ENCODE data around the gene PTPRE.

The PTPRE gene

DNA sequence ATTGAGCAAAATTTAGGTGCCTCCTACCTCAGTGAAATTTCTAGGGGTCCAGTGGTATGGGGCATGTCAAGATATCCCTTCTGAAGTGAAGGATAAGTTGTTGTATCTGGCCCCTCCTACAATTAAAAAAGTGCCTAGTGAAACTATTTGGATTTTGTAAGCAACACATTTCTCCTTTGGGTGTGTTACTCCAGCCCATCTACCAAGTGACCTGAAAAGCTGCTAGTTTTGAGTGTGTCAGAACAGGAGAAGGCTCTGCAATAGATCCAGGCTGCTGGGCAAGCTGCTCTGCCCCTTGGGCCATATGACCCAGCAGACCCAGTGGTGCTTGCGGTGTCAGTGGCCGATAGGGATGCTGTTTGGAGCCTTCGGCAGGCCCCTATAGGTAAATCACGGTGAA, 46.0 kb downstream of the PTPRE start:
- no peak for DNase-seq (ENCODE audit: low read depth)

GRCh38 chr10:127953876-127954275, 47.0 kb downstream of the PTPRE start:
- DNase-seq (ENCODE audit: low read depth), result no peak

GRCh38 chr10:127959428-127959827, 52.5 kb downstream of the PTPRE start:
- DNase-seq (ENCODE audit: low read depth), result no peak

DNA sequence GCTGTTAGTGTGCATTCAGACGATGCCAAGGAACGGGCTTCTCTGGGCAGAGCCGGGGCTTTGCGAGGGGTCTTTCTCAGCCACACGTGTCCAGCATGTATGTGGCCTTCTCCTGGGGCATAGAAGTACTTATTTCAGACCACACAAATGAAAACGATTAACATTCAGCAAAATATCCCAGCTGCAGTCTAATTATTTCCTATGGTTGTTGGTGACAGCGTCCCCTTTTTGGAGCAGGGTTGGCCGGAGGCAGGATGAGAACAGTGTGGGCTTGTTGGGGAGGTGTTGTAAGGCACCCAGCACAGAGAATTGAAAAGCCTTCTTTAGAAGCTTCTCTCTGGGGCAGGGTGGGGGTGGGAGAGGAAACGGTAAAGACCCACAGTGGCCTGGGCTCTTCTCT, 54.2 kb downstream of the PTPRE start:
- DNase-seq (ENCODE audit: low read depth), result no peak

DNA sequence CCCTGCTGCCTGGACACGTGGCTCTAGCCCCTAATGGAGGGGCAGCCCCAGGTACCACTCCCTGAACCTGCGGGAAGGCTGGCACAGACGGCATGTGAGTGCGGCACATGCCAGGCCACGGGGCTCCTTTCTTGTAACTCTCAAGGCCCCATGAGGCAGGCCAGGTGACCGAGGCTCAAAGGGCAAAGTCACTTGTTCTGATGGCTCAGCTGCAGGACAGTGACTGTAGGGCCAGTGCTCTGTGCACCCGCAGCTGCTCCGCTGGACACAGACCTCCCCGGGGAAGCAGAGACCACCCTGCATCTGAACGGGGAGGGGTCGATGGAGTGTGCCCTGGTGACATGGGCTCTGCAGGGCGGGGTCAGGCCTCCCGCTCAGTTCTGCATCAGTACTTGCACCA, 55.3 kb downstream of the PTPRE start:
- DNase-seq (ENCODE audit: low read depth), result no peak

DNA sequence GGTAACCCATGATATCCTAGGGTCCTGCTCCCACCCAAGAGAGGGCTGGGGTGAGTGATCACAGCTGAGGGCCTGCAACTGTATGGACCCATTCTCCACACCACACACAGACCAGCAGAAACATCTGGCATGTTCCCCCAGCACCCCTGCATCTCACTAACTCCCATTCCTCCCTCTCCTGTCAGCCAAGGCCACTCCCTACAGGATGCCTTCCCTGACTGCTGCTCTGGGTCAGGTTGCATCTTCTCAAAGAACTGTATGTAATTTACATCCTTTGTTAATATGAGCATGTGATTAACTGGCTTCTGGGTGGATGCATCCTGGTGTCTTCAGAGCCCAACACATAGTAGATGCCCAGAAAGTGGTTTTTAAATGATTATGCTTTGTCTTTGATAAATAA, 56.2 kb downstream of the PTPRE start:
- DNase-seq (ENCODE audit: low read depth), result no peak

- DNase-seq (ENCODE audit: low read depth), result no peak
Measured at GRCh38 chr10:127964621-127965020, 57.7 kb downstream of the PTPRE start.

DNA sequence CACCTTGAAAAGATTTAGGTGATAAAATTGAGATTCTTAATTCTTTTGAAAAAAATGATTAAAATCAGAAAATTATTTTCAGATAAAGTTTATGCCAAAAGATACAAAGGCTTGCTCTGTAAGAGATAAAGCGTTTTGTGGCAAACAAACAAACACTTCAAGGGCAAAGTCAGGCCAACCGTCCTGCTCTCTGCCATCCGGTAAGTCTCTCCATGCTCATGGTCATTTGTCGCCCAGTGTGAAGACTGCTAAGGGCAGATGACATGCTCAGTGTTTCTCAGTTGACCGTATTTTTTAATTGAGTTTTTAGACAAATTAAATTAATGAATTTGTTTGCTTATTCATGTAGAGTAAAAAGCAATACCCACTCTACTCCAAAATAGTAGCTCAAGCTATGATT, 60.0 kb downstream of the PTPRE start:
- no peak for DNase-seq (ENCODE audit: low read depth)

DNA sequence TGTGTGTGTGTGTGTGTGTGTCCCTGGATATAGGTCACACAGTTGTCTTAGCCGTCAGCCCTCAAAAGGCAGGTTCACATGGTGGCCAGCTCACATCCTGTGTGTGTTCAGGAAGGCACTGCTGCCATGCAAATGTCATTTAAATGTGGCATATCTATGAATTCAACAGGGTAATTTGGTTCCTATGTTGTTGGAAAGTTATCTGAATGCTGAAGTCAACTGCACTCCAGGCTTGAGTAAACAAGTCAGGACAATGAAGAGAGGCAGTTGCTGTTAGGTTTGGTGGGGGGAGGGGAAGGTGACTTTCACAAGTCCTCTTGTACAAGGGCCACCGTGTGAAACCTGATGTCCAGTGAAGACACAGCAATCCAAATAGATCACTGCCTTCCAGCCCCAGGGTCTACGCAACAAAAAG, 61.1 kb downstream of the PTPRE start:
- DNase-seq (ENCODE audit: low read depth), result no peak

- no peak for DNase-seq (ENCODE audit: low read depth)
Measured at GRCh38 chr10:127968659-127969058, 61.8 kb downstream of the PTPRE start.

GRCh38 chr10:127971101-127971946, 64.4 kb downstream of the PTPRE start:
- no peak for DNase-seq (ENCODE audit: low read depth)

DNA sequence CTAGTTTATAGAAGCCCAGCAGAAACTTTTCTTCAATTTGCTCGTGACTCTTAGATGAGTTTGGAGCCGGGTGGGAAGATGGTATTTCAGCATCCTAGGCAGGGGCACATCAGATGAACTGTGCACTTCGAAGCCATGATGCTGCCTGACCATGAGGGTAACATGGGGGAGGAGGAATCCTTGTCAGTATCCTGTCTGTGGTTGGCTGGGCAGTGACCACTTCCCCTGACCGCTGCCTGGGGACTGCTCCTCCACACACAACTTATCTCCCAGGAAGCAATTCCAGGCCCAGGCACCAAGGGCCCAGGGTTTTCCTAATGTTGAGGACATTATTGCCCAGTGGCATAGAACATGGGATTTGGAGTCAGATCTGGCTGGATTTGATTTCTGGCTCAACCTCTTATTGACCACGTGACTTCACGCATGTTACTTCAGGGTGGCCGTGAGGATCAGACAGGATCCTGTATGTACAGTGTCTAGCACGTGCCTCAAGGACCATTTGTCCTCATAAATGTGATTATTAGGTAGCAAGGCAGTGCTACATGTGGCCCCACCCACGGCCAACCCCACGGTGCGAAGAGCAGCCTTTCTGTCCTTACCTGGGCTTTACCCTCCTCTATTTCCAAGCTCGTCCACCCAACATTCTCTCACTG, 65.2 kb downstream of the PTPRE start:
- DNase-seq (ENCODE audit: low read depth), result no peak

DNA sequence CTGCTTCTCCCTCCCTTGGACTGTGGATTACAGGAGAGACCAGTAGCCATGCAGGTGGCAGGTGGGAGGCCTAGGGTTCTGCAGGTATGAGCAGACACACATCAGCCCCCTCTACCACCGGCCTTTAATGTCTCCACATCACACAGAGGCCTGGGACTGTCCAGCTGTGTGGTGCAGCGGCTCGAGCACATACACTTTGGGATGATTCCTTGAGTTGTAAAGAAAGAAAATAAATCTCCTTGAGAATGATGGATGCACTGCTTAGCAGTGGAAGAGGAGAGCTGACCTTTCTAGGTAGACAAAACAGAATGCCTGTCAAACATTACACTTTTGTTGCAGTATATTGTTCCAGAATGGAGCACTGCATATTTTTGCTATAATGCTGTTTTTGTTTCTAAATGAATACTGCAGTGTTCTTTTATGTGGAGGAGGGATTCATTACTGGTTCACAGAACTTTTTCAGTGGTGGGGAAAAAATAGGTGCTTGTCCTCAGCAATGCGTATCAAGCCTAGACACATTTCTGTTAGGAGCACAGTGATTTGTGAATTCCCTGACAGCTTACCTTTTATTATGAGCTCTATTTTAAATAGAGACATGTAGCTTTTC, 66.0 kb downstream of the PTPRE start:
- no peak for DNase-seq (ENCODE audit: low read depth)

DNA sequence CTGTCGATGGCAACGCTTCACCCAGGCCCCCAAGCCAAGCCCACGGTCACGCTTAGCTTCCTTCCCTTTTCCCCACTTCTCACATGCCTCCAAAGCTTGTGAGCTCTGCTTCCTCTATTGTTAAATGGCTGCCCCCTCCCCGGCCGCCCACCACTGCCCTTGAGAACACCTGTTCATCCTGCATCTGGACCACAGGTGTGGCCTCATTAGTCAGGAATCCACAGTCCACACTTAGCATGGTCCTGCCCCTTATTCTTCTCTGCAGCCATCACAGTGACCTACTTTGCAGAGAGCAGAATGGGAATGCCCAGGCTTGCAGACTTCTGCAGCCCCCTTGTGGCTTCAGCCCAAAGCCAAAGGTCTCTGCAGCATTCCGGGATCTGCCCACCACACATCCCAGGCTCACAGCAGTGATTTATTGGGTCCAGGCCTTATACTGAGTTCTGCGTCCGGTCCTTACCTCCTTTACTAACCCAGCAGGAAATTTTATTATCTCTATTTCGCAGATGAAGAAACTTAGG, 66.9 kb downstream of the PTPRE start:
- DNase-seq (ENCODE audit: low read depth), result peak; percentile 4

GRCh38 chr10:127974911-127975310, 68.0 kb downstream of the PTPRE start:
- no peak for DNase-seq (ENCODE audit: low read depth)

DNA sequence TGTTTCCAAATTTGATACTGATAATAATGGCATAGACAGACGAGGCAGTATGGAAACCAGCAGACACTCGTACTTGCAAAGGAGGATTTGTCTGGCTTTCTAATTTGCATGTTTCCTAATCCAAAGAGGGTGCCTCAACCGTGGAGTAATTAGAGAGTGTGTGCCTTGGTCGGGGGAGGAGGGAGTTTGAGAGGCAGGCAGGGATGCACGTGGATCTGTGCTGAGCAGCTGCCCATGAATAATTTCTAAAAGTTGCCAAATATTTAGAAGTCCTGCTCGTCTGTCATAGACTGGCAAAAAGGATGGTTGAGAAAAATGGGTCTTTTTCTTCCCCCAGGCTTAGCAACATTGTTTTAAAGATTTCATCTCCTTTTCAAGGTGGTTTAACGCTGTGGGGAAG, 69.4 kb downstream of the PTPRE start:
- no peak for DNase-seq (ENCODE audit: low read depth)

- peak; percentile 13 for DNase-seq (ENCODE audit: low read depth)
Measured at GRCh38 chr10:127976701-127977356, 69.9 kb downstream of the PTPRE start.

- DNase-seq (ENCODE audit: low read depth), result peak; percentile 73
Measured at GRCh38 chr10:127977357-127978009, 70.6 kb downstream of the PTPRE start.

GRCh38 chr10:127978481-127978880, 71.6 kb downstream of the PTPRE start:
- no peak for DNase-seq (ENCODE audit: low read depth)

DNA sequence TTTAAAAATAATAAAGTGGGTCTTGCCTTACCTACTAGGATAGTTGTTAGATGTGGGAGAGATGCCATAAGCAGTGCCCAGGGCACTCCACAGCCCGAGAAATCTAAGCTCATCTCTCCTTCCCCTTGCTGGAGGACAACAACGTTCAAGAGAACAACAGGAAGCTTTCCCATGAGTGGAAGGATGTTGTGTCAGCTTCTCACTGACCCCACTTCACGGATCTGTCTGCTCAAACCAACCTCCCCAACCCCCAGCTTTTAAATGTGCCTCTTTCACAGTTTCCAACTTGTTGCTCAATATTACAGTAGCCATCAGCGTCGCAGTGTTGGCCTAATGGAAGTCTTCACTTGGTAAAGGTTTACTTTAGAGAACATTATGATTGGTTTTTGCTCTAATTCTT, 72.1 kb downstream of the PTPRE start:
- DNase-seq (ENCODE audit: low read depth), result no peak

DNA sequence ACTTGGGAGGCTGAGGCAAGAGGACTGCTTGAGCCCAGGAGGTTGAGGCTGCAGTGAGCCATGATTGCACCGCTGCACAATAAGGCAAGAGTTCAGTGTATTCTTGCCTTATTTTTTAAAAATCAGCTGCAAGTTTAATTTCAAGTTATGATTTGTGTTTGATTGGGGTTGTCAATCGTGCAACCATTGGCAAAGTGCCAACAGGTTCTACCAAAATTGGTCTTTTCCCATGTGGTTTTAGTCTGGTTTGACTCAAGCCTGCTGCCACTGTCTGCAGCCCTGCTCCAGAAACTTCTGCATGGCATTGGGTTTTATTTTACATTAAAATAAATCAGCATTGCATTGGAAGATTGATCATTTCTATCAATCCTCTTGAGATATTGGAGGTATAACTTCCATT, 72.7 kb downstream of the PTPRE start:
- DNase-seq (ENCODE audit: low read depth), result no peak

DNA sequence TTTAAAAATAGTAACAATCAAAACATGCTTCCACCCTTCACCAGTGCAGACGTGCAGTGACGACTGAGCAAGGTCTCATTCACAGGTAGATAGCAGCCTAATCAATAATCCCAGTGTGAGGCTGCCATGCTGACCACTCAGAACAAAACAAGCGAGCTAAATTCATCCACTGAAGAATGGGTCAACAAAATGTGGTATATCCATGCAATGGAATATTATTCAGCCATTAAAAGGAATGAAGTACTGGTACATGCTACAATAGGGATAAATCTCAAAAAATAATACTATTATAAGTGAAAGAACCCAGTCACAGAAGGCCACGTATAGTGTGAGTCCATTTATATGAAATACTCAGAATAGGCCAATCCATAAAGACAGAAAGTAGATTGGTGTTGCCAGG, 74.0 kb downstream of the PTPRE start:
- no peak for DNase-seq (ENCODE audit: low read depth)

Measured in ELR (cell line).